ENCODE data around the gene ATF6. TPM values are rescaled to one million over a fixed set of nuclear protein-coding genes. Genes with fewer than 3 reads are reported as not detected.

The ATF6 gene
- total RNA-seq, 1 donor, result 28.6 TPM

- peaks cover 12% of the 10 kb centered on the region for H3K36me3 ChIP-seq (ENCODE audit: insufficient read depth, low read length)
- H3K27me3 ChIP-seq (ENCODE audit: insufficient read depth, low read length), result no peaks in the 10 kb centered on the region
- no peak for TF ChIP-seq CTCF (IDR thresholded peaks at IDR 0.05; ENCODE audit: extremely low read depth, low read depth, low read length)
- peaks cover 4% of the 10 kb centered on the region for H3K4me1 ChIP-seq (ENCODE audit: insufficient read depth, low read length)
- H2AFZ ChIP-seq (ENCODE audit: low read length), result no peak overlapping the region
- no peaks in the 10 kb centered on the region for H3K9me3 ChIP-seq (ENCODE audit: low read depth, low read length)
- H3K4me2 ChIP-seq (ENCODE audit: insufficient read depth, low read length), result no peak overlapping the region
- no peaks in the 10 kb centered on the region for H4K20me1 ChIP-seq (ENCODE audit: insufficient read depth, low read length)
- no peak overlapping the region for H3K4me3 ChIP-seq (ENCODE audit: insufficient read depth, low read length)
- peaks cover 3% of the 10 kb centered on the region for H3K79me2 ChIP-seq (ENCODE audit: insufficient read depth, low read length)
- H3K27ac ChIP-seq (ENCODE audit: low read depth, low read length), result no peak overlapping the region
- no peak for DNase-seq (ENCODE audit: insufficient read length, low spot score, missing footprints)
Observed at GRCh38 chr1:161784968-161785367, 18.8 kb downstream of the ATF6 start.

- H3K4me2 ChIP-seq (ENCODE audit: insufficient read depth, low read length), result no peak overlapping the region
- no peak overlapping the region for H3K4me3 ChIP-seq (ENCODE audit: insufficient read depth, low read length)
- H3K27ac ChIP-seq (ENCODE audit: low read depth, low read length), result no peak overlapping the region
- H3K36me3 ChIP-seq (ENCODE audit: insufficient read depth, low read length), result peaks cover 12% of the 10 kb centered on the region
- DNase-seq (ENCODE audit: insufficient read length, low spot score, missing footprints), result no peak
- TF ChIP-seq CTCF (IDR thresholded peaks at IDR 0.05; ENCODE audit: extremely low read depth, low read depth, low read length), result peak; percentile 29
- H3K27me3 ChIP-seq (ENCODE audit: insufficient read depth, low read length), result no peaks in the 10 kb centered on the region
- no peaks in the 10 kb centered on the region for H3K9me3 ChIP-seq (ENCODE audit: low read depth, low read length)
- peaks cover 4% of the 10 kb centered on the region for H3K4me1 ChIP-seq (ENCODE audit: insufficient read depth, low read length)
- peaks cover 3% of the 10 kb centered on the region for H3K79me2 ChIP-seq (ENCODE audit: insufficient read depth, low read length)
- no peak overlapping the region for H2AFZ ChIP-seq (ENCODE audit: low read length)
- no peaks in the 10 kb centered on the region for H4K20me1 ChIP-seq (ENCODE audit: insufficient read depth, low read length)
Observed at GRCh38 chr1:161787355-161787754, 21.2 kb downstream of the ATF6 start.

GRCh38 chr1:161790587-161791317, 24.6 kb downstream of the ATF6 start:
- peaks cover 9% of the 10 kb centered on the region for H3K4me1 ChIP-seq (ENCODE audit: insufficient read depth, low read length)
- no peak overlapping the region for H3K4me3 ChIP-seq (ENCODE audit: insufficient read depth, low read length)
- no peaks in the 10 kb centered on the region for H3K27me3 ChIP-seq (ENCODE audit: insufficient read depth, low read length)
- no peak overlapping the region for H3K4me2 ChIP-seq (ENCODE audit: insufficient read depth, low read length)
- DNase-seq (ENCODE audit: insufficient read length, low spot score, missing footprints), result no peak
- H3K27ac ChIP-seq (ENCODE audit: low read depth, low read length), result no peak overlapping the region
- H4K20me1 ChIP-seq (ENCODE audit: insufficient read depth, low read length), result no peaks in the 10 kb centered on the region
- H3K79me2 ChIP-seq (ENCODE audit: insufficient read depth, low read length), result no peaks in the 10 kb centered on the region
- no peak overlapping the region for H2AFZ ChIP-seq (ENCODE audit: low read length)
- no peaks in the 10 kb centered on the region for H3K9me3 ChIP-seq (ENCODE audit: low read depth, low read length)
- TF ChIP-seq CTCF (IDR thresholded peaks at IDR 0.05; ENCODE audit: extremely low read depth, low read depth, low read length), result no peak
- peaks cover 10% of the 10 kb centered on the region for H3K36me3 ChIP-seq (ENCODE audit: insufficient read depth, low read length)

- DNase-seq (ENCODE audit: insufficient read length, low spot score, missing footprints), result no peak
- Histone ChIP-seq H4K20me1 (ENCODE audit: insufficient read depth, low read length) (no peaks in the 10 kb centered on the region), H3K4me1 (ENCODE audit: insufficient read depth, low read length) (peaks cover 9% of the 10 kb centered on the region), H3K79me2 (ENCODE audit: insufficient read depth, low read length) (no peaks in the 10 kb centered on the region), H3K9me3 (ENCODE audit: low read depth, low read length) (no peaks in the 10 kb centered on the region), H2AFZ (ENCODE audit: low read length) (no peak overlapping the region), H3K36me3 (ENCODE audit: insufficient read depth, low read length) (peaks cover 10% of the 10 kb centered on the region), H3K4me2 (ENCODE audit: insufficient read depth, low read length) (no peak overlapping the region), H3K4me3 (ENCODE audit: insufficient read depth, low read length) (no peak overlapping the region), H3K27ac (ENCODE audit: low read depth, low read length) (peak overlapping the region; percentile 36), H3K27me3 (ENCODE audit: insufficient read depth, low read length) (no peaks in the 10 kb centered on the region)
- no peak for TF ChIP-seq CTCF (IDR thresholded peaks at IDR 0.05; ENCODE audit: extremely low read depth, low read depth, low read length)
Observed at GRCh38 chr1:161791904-161792655, 26.0 kb downstream of the ATF6 start.
